Transverse colon (tissue), 4 donors: ENCODE data around the gene APH1A. TPM values are rescaled to one million over a fixed set of nuclear protein-coding genes. Genes with fewer than 3 reads are reported as not detected.

Source experiments
- DNase-seq: peaks from one replicate; pipeline ENCODE4 v3.0.0-alpha.2; 2019
- H3K27ac ChIP-seq, 4 donors: fragments of 200-600 bp; sonication (generic); 2 replicates each; pipeline ENCODE4 v1.5.1; 2016 to 2018; ENCODE audit warnings: inconsistent platforms in 4 of 4
- H3K27me3 ChIP-seq: fragments of 200-600 bp; sonication (generic); 2 replicates; pipeline ENCODE4 v1.5.1; 2017; ENCODE audit warnings: inconsistent platforms
- H3K36me3 ChIP-seq, 4 donors: fragments of 200-600 bp; sonication (generic); 2 replicates each; pipeline ENCODE4 v1.5.1; 2017 to 2019; ENCODE audit warnings: inconsistent platforms in 4 of 4
- H3K4me1 ChIP-seq, 4 donors: fragments of 200-600 bp; sonication (generic); 2 replicates each; pipeline ENCODE4 v1.5.1; 2017 to 2020; ENCODE audit warnings: inconsistent platforms in 4 of 4
- H3K4me3 ChIP-seq, 4 donors: fragments of 200-600 bp; sonication (generic); 1 replicate in 1 of 4; 2 replicates in 3 of 4; pipeline versions ENCODE4 v1.5.1 to v1.6.1; 2017 to 2019; ENCODE audit warnings: inconsistent platforms in 4 of 4
- H3K9me3 ChIP-seq, 2 donors: fragments of 200-600 bp; sonication (generic); 2 replicates each; pipeline ENCODE4 v1.5.1; 2017 to 2019; ENCODE audit warnings: inconsistent platforms in 2 of 2
- EP300 ChIP-seq: sonication (generic); formaldehyde crosslinking; IDR thresholded peaks from one replicate; pipeline ENCODE4 v1.6.1; 2017; ENCODE audit warnings: antibody characterized with exemption, low read depth
- POLR2A ChIP-seq: fragments of 450-650 bp; IDR thresholded peaks from one replicate; pipeline ENCODE4 v1.6.1; 2016; ENCODE audit warnings: antibody characterized with exemption, mild to moderate bottlenecking, moderate library complexity
- POLR2AphosphoS5 ChIP-seq, 3 donors: sonication (generic); formaldehyde crosslinking; IDR thresholded peaks; one replicate each; pipeline ENCODE4 v1.6.1; 2016; ENCODE audit warnings: antibody characterized with exemption in 3 of 3
- WGBS, 2 donors: methylation state at CpG; one replicate each; pipeline ENCODE4 v1.1.5; 2018; ENCODE audit warnings: low coverage in 1 of 2; 5-methylcytosine and 5-hydroxymethylcytosine counted together
- in situ Hi-C, 4 donors: fragments of 200-750 bp; cut with MboI; loops; one replicate each; pipeline versions ENCODE4 v1.15.0 to v1.15.1; 2017; ENCODE audit warnings: low sequenced_read_pairs in 3 of 4, low pct_ligation_motif_present in 1 of 4, low pct_unique_long_range_greater_than_20kb in 1 of 4
- intact Hi-C: fragments of 100-400 bp; cut with DNase I; formaldehyde crosslinking; loops from one replicate; pipeline ENCODE4 v1.15.1; 2023; ENCODE audit warnings: low total_unique reads
- total RNA-seq, 4 donors: library from RNA; depleted of rRNA; stranded (reverse); fragments of >200 nt; gene quantifications; one replicate each; pipeline ENCODE4 v1.1.0, GENCODE V29; 2016
- TF ChIP-seq, protein P1 (sequence below), 5 experiments: fragments of 200-600 bp in 3 of 5; fragments of 450-650 bp in 2 of 5; sonication (generic) in 3 of 5; IDR thresholded peaks; 1 replicate in 2 of 5; 2 replicates in 3 of 5; pipeline ENCODE4 v1.5.1; 2016 to 2017; ENCODE audit warnings: antibody characterized with exemption in 5 of 5, inconsistent platforms in 3 of 5, mild to moderate bottlenecking in 2 of 5, moderate library complexity in 1 of 5

The APH1A gene
- total RNA-seq, 4 donors from 2014 or later: 86.8 to 162 (median 113) TPM

DNA sequence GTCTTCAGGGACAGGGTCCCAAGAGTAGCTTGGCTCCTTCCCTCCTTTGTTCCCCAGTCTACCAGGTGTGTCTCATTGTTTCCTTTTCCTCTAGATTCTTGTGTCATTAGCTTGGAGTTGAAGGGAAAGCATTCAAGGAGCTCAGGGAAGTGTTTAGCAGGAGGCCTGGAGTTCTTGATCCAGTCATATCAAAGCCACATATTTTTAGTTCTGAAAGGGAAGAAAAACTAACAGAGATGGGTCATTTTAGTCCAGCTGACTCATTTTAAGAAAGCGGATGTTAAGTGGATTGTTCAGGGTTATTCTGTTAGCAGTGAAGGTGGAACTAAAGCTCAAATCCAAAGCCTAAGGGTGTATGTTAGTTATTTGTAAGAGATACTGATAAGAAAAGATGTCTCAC lies 4.5 kb upstream of the APH1A start:
- DNase-seq: no peak
- Histone ChIP-seq H3K36me3 (no peaks in the 10 kb centered on the region), H3K27ac (peak overlapping the region; percentile 51 to 61 (median 58)), H3K4me3 (no peak overlapping the region), H3K27me3 (no peaks in the 10 kb centered on the region), H3K9me3 (no peaks in the 10 kb centered on the region), H3K4me1 (peaks cover 0 to 24% (median 7%) of the 10 kb centered on the region in 4 donors)
- TF ChIP-seq EP300 (no peak), POLR2A (no peak), POLR2AphosphoS5 (IDR thresholded peaks at IDR 0.05) (no peak)
- TF ChIP-seq, protein P1, sequence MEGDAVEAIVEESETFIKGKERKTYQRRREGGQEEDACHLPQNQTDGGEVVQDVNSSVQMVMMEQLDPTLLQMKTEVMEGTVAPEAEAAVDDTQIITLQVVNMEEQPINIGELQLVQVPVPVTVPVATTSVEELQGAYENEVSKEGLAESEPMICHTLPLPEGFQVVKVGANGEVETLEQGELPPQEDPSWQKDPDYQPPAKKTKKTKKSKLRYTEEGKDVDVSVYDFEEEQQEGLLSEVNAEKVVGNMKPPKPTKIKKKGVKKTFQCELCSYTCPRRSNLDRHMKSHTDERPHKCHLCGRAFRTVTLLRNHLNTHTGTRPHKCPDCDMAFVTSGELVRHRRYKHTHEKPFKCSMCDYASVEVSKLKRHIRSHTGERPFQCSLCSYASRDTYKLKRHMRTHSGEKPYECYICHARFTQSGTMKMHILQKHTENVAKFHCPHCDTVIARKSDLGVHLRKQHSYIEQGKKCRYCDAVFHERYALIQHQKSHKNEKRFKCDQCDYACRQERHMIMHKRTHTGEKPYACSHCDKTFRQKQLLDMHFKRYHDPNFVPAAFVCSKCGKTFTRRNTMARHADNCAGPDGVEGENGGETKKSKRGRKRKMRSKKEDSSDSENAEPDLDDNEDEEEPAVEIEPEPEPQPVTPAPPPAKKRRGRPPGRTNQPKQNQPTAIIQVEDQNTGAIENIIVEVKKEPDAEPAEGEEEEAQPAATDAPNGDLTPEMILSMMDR (IDR thresholded peaks at IDR 0.05): no peak
- intact Hi-C loops (no loop called here), in situ Hi-C loops (no loop called here)
- WGBS, 2 donors: 60 to 63% methylated on average over 1 of the region's 1 CpG

DNA sequence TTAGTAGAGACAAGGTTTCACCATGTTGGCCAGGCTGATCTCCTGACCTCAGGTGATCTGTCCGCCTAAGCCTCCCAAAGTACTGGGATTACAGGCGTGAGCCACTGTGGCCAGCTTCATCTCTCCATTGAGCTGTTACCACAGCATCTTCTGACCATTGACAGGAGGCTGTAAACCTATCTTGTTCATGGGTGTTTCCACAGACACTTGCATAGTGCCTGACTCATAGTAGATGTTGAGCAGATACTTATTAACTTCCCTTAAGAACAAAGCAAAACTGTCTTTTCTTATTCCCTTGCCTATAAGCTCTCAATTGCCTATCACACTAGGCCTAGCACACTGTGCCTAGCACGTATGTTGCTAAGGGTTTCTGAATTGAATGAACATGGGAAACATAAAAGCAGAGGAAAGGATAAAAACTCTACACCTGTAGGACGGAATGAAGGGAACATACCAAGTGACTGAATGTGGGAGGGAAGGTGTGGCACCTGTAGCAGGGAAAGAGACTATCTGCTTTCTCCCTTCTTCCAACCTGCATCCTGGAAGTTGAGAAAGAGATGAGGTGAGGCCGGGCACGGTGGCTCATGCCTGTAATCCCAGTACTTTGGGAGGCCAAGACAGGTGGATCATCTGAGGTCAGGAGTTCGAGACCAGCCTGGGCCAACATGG lies 2.6 kb upstream of the APH1A start:
- in situ Hi-C loops (no loop called here), intact Hi-C loops (no loop called here)
- peaks cover 9 to 36% (median 19%) of the 10 kb centered on the region in 4 donors for H3K4me1 ChIP-seq
- peaks cover 0 to 3% (median 2%) of the 10 kb centered on the region in 4 donors for H3K36me3 ChIP-seq
- H3K27ac ChIP-seq: peak overlapping the region; percentile 51 to 61 (median 58)
- no peak for DNase-seq
- 71 to 97% methylated on average over 2 to 7 of the region's 7 CpGs for WGBS, 2 donors
- no peaks in the 10 kb centered on the region for H3K9me3 ChIP-seq
- no peak overlapping the region for H3K4me3 ChIP-seq
- H3K27me3 ChIP-seq: no peaks in the 10 kb centered on the region
- no peak for TF ChIP-seq POLR2AphosphoS5 (IDR thresholded peaks at IDR 0.05)
- TF ChIP-seq, protein P1 (IDR thresholded peaks at IDR 0.05): no peak
- no peak for TF ChIP-seq POLR2A
- no peak for TF ChIP-seq EP300

DNA sequence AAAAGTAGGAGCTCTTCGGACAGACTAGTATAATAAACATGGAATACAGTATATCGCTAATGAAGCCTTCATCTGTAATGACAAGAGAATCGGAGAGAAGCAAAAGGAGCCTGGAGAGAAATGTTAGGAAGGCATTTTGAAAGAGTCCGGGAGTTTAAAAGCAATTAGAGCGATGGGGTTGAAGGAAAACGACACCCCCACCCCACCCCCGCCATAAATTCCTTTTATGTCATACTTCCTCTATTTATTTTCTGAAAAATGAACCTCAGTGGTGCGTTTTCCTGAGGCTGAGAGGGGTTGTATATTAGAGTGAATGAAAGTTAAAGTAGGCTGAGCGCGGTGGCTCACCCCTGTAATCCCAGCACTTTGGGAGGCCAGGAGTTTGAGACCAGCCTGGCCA lies 635 bp upstream of the APH1A start:
- WGBS, 2 donors: 13 to 28% methylated on average over 6 to 10 of the region's 10 CpGs
- Histone ChIP-seq H3K36me3 (peaks cover 0 to 14% (median 6%) of the 10 kb centered on the region in 4 donors), H3K9me3 (no peaks in the 10 kb centered on the region), H3K27me3 (no peaks in the 10 kb centered on the region), H3K27ac (peak overlapping the region; percentile 87 to 96 (median 94)), H3K4me1 (peaks cover 9 to 36% (median 19%) of the 10 kb centered on the region in 4 donors), H3K4me3 (peak overlapping the region in 3 of 4 donors; percentile 69 to 89 (median 69))
- in situ Hi-C loops (no loop called here), intact Hi-C loops (no loop called here)
- DNase-seq: no peak
- TF ChIP-seq EP300 (no peak), POLR2A (no peak), POLR2AphosphoS5 (IDR thresholded peaks at IDR 0.05) (no peak)
- TF ChIP-seq, protein P1 (IDR thresholded peaks at IDR 0.05): no peak

DNA sequence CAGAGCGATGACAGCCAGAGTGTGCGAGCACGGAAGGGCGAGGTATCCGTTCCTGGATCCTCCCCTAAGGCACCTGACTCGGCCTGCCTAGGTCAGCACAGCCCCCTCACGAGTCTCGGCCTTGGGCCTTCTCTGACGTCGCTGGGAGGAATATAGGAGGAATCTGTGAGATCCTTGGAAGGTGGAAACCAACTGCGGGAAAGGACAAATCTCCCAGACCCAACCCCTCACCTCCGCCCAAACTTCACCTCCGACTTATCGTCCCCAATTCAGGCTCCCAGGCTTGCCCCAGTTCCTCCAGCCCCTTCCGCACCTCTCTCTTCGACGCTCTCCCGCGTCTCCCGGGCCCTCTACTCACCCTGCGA lies 494 bp downstream of the APH1A start:
- Histone ChIP-seq H3K4me3 (peak overlapping the region; percentile 69 to 98 (median 79)), H3K27ac (peak overlapping the region; percentile 87 to 96 (median 94)), H3K27me3 (no peaks in the 10 kb centered on the region), H3K4me1 (peaks cover 9 to 36% (median 19%) of the 10 kb centered on the region in 4 donors), H3K9me3 (no peaks in the 10 kb centered on the region), H3K36me3 (peaks cover 0 to 14% (median 6%) of the 10 kb centered on the region in 4 donors)
- in situ Hi-C loops: no loop called here
- TF ChIP-seq POLR2AphosphoS5 (IDR thresholded peaks at IDR 0.05): peak in 1 of 3 donors; percentile 42
- TF ChIP-seq POLR2A: peak; percentile 5
- TF ChIP-seq, protein P1 (IDR thresholded peaks at IDR 0.05): no peak
- WGBS, 2 donors: 0% methylated on average over 21 of the region's 21 CpGs; no CpG with 5 or more reads in 1 of the 2 donors
- DNase-seq: peak; percentile 55
- intact Hi-C loops: no loop called here
